Measurements from ENCODE around the gene EBF3. TPM values are rescaled to one million over a fixed set of nuclear protein-coding genes. Genes with fewer than 3 reads are reported as not detected.

The EBF3 gene
- polyA plus RNA-seq, 4 donors: 1.4 to 1.9 TPM; not detected in 2

DNA sequence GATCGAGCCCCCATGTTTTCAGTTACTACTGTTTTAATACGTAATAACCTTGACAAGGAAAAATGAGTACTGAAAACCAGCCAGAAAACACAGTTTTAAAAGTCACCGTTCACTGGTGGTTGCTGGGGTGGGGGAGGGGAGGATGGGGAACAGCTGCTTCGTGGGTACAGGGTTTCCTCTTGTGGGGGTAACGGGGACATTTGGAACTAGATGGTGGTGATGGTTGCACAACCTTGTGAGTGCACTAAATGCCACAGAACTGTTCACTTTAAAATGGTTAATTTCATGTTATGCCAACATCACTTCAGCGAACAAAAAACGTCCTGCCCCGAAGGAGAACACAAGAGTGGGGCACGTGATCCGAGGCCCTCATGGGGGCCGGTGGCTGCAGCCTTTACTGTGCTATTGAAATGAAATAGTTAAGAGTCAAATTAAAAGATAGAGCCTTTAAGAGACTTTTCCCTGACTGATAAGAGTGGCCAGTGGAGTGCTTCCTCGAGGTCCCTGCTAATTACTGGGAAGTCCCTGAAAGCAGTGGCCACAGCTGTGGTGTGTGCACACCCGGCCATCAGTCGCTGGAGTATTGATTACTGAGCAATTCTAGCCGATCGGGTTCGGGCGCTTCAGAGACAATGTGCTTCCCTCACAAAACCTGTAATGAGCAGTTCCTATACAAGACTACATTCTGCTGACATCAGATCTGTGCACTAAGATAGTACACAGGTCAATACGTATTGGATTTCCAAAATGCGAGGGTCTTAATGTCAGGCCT is 80.3 kb downstream of the EBF3 start:
- Histone ChIP-seq H3K4me1 (ENCODE audit: control insufficient read depth in 3 of 3, insufficient read depth in 2 of 3, low read depth in 1 of 3, low read length in 2 of 3) (no peaks in the 10 kb centered on the region), H3K4me3 (ENCODE audit: low read depth in 1 of 3, low read length in 3 of 3) (no peak overlapping the region), H3K36me3 (ENCODE audit: control insufficient read depth in 3 of 3, insufficient read depth in 2 of 3, low read depth in 1 of 3, low read length in 3 of 3) (no peaks in the 10 kb centered on the region), H3K9me3 (ENCODE audit: control insufficient read depth in 2 of 2, insufficient read depth in 1 of 2, low read depth in 1 of 2, low read length in 1 of 2) (no peaks in the 10 kb centered on the region), H3K27ac (ENCODE audit: low read depth in 1 of 3, low read length in 2 of 3) (no peak overlapping the region), H3K27me3 (ENCODE audit: control insufficient read depth in 3 of 3, insufficient read depth in 3 of 3, low read length in 3 of 3) (peaks cover 0 to 24% (median 2%) of the 10 kb centered on the region in 3 donors)
- FAIRE-seq: no peak
- WGBS, 3 donors: 27 to 50% (median 37%) methylated on average over 20 of the region's 20 CpGs
- no peak for DNase-seq

DNA sequence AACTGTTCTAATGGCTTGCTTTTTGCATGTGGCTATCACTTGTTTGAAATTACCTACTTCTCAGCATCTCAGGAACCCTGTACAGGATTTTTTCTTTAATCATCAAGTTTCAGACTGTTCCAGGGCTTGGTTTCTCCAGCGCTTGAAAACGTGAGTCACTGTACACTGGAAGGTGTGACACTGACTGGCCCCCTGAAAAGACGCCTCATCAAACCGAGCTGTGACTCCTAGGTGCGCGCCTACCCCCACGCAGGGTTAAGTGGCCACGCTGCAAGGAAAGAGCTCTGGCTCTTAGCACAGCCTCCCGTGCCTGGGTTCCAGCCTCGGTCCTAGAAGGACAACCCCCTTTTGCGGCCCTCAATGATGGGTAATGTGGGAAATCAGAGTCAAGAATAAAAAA is 81.0 kb downstream of the EBF3 start:
- WGBS, 3 donors: 72 to 83% (median 81%) methylated on average over 11 of the region's 11 CpGs

DNA sequence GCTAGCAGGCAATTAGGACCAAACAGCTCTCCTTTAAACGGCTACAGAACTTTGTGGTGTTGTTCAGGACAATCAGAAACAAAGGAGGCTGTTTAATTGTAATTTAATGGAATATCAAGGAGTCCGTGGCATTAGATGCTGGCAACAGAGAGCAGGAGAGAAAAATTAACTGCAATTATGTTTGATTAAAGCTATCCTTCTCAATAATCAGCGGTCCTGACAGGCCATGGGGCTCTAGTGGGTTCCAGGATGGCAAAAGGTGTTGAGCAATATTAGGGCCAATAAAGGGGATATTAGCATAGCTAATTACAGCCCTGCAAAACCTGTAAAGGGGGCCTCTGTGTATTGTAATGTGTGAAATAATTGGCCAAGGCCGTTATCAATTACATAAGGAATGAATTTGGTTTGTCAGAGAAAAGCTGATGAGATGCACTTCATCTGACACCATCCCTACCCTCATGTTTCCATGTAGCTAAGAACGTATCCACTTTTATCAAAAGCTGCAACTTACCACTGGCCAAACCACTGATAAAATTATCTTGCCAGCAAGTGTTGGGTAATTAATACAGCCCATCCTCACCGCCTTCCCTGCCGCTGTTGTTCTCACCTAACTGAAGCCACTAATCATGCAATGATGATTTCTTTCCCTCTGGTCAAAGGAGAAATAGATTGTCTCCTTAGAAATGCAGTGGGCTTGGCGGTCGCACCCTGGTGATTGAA is 81.6 kb downstream of the EBF3 start:
- WGBS, 3 donors: 38 to 71% (median 51%) methylated on average over 9 of the region's 9 CpGs
- Histone ChIP-seq H3K36me3 (ENCODE audit: control insufficient read depth in 3 of 3, insufficient read depth in 2 of 3, low read depth in 1 of 3, low read length in 3 of 3) (no peaks in the 10 kb centered on the region), H3K27me3 (ENCODE audit: control insufficient read depth in 3 of 3, insufficient read depth in 3 of 3, low read length in 3 of 3) (peaks cover 0 to 24% (median 2%) of the 10 kb centered on the region in 3 donors), H3K4me1 (ENCODE audit: control insufficient read depth in 3 of 3, insufficient read depth in 2 of 3, low read depth in 1 of 3, low read length in 2 of 3) (no peaks in the 10 kb centered on the region), H3K4me3 (ENCODE audit: low read depth in 1 of 3, low read length in 3 of 3) (no peak overlapping the region), H3K27ac (ENCODE audit: low read depth in 1 of 3, low read length in 2 of 3) (no peak overlapping the region), H3K9me3 (ENCODE audit: control insufficient read depth in 2 of 2, insufficient read depth in 1 of 2, low read depth in 1 of 2, low read length in 1 of 2) (no peaks in the 10 kb centered on the region)
- no peak for DNase-seq
- no peak for FAIRE-seq

More for the DNA sequence above, 81.0 kb downstream of the EBF3 start:
- H3K27ac ChIP-seq (ENCODE audit: low read depth in 1 of 3, low read length in 2 of 3): no peak overlapping the region
- H3K4me3 ChIP-seq (ENCODE audit: low read depth in 1 of 3, low read length in 3 of 3): no peak overlapping the region
- no peak for DNase-seq
- no peaks in the 10 kb centered on the region for H3K36me3 ChIP-seq (ENCODE audit: control insufficient read depth in 3 of 3, insufficient read depth in 2 of 3, low read depth in 1 of 3, low read length in 3 of 3)
- no peaks in the 10 kb centered on the region for H3K4me1 ChIP-seq (ENCODE audit: control insufficient read depth in 3 of 3, insufficient read depth in 2 of 3, low read depth in 1 of 3, low read length in 2 of 3)
- H3K9me3 ChIP-seq (ENCODE audit: control insufficient read depth in 2 of 2, insufficient read depth in 1 of 2, low read depth in 1 of 2, low read length in 1 of 2): no peaks in the 10 kb centered on the region
- FAIRE-seq: no peak
- peaks cover 0 to 24% (median 2%) of the 10 kb centered on the region in 3 donors for H3K27me3 ChIP-seq (ENCODE audit: control insufficient read depth in 3 of 3, insufficient read depth in 3 of 3, low read length in 3 of 3)

DNA sequence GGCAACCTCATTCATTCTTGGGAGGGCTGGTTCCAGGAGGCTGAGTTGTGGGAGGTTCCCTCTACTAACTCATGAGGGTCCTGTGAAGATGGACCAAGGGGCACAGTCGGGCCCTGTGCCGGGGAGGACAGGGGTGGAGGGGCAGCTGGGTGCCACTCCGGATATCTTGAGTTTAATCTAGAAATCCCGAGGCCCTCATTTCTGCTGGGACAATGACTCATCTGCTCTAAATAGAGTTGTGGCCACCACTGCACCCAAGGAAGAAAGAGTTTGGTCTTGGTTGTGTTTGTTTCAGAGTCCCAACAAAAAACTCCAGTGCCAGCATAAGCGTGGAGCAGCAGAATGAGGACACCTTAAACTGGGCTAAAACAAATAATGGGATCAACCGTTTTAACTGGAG is 82.4 kb downstream of the EBF3 start:
- Histone ChIP-seq H3K36me3 (ENCODE audit: control insufficient read depth in 3 of 3, insufficient read depth in 2 of 3, low read depth in 1 of 3, low read length in 3 of 3) (no peaks in the 10 kb centered on the region), H3K27me3 (ENCODE audit: control insufficient read depth in 3 of 3, insufficient read depth in 3 of 3, low read length in 3 of 3) (peaks cover 0 to 22% (median under 1%) of the 10 kb centered on the region in 3 donors), H3K4me3 (ENCODE audit: low read depth in 1 of 3, low read length in 3 of 3) (no peak overlapping the region), H3K4me1 (ENCODE audit: control insufficient read depth in 3 of 3, insufficient read depth in 2 of 3, low read depth in 1 of 3, low read length in 2 of 3) (no peaks in the 10 kb centered on the region), H3K27ac (ENCODE audit: low read depth in 1 of 3, low read length in 2 of 3) (no peak overlapping the region), H3K9me3 (ENCODE audit: control insufficient read depth in 2 of 2, insufficient read depth in 1 of 2, low read depth in 1 of 2, low read length in 1 of 2) (no peaks in the 10 kb centered on the region)
- FAIRE-seq: no peak
- DNase-seq: no peak
- WGBS, 3 donors: 60 to 73% (median 66%) methylated on average over 6 of the region's 6 CpGs

DNA sequence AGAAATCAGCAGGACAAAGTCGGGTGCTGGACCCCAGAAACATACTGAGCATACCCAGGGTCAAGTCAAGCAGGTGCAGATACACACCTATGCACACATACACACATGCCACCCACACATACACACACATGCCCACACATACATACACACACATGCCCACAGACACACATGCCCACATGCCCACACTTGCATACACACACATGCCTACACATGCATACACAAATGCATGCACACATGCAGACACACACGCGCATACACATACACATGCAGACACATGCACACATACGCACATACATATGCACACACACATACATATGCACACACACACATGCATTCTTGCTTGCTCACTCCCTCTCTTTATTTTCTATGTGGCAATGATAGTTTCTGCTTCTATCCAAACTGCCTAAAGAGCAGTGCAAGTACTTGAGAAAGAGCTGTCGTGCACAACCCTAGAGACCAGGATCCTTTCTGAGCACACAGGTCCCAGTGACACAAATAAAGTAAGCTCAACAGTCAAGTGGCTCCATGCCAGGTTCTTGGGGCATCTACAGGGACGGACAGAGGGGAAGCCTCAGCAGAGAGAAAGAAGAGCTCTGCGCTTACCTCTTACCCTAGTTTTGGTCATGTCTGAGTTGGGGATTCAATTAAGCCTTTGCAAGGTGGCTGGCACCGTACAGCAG is 83.7 kb downstream of the EBF3 start:
- H3K9me3 ChIP-seq (ENCODE audit: control insufficient read depth in 2 of 2, insufficient read depth in 1 of 2, low read depth in 1 of 2, low read length in 1 of 2): no peaks in the 10 kb centered on the region
- no peak overlapping the region for H3K27ac ChIP-seq (ENCODE audit: low read depth in 1 of 3, low read length in 2 of 3)
- H3K36me3 ChIP-seq (ENCODE audit: control insufficient read depth in 3 of 3, insufficient read depth in 2 of 3, low read depth in 1 of 3, low read length in 3 of 3): no peaks in the 10 kb centered on the region
- DNase-seq (no peak), FAIRE-seq (no peak)
- no peak overlapping the region for H3K4me3 ChIP-seq (ENCODE audit: low read depth in 1 of 3, low read length in 3 of 3)
- H3K4me1 ChIP-seq (ENCODE audit: control insufficient read depth in 3 of 3, insufficient read depth in 2 of 3, low read depth in 1 of 3, low read length in 2 of 3): no peaks in the 10 kb centered on the region
- WGBS, 3 donors: 69 to 84% (median 73%) methylated on average over 8 of the region's 8 CpGs
- H3K27me3 ChIP-seq (ENCODE audit: control insufficient read depth in 3 of 3, insufficient read depth in 3 of 3, low read length in 3 of 3): peaks cover 0 to 17% (median 0%) of the 10 kb centered on the region in 3 donors

DNA sequence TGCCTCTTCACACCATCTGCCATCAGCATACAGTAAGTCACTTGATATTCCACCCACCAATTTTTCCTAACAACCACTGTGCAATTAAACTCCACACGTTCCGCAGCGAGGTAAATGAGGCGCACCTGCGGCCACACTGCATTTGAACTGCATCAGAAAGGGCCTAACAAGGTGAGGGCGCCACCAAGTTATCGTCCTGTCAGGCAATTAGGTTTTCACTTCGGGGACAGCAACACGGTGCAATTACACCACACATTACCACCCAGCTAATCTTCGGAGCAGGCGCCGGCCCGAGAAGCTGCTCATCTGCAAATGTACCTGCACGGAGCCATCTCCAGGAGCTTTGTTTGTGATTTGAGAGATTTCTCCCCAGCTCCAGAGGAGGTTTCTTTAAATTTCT is 84.4 kb downstream of the EBF3 start:
- H3K4me3 ChIP-seq (ENCODE audit: low read depth in 1 of 3, low read length in 3 of 3): no peak overlapping the region
- peaks cover 0 to 10% (median 0%) of the 10 kb centered on the region in 3 donors for H3K27me3 ChIP-seq (ENCODE audit: control insufficient read depth in 3 of 3, insufficient read depth in 3 of 3, low read length in 3 of 3)
- no peak for FAIRE-seq
- DNase-seq: no peak
- no peaks in the 10 kb centered on the region for H3K4me1 ChIP-seq (ENCODE audit: control insufficient read depth in 3 of 3, insufficient read depth in 2 of 3, low read depth in 1 of 3, low read length in 2 of 3)
- 77 to 84% (median 82%) methylated on average over 14 of the region's 14 CpGs for WGBS, 3 donors
- no peaks in the 10 kb centered on the region for H3K9me3 ChIP-seq (ENCODE audit: control insufficient read depth in 2 of 2, insufficient read depth in 1 of 2, low read depth in 1 of 2, low read length in 1 of 2)
- H3K27ac ChIP-seq (ENCODE audit: low read depth in 1 of 3, low read length in 2 of 3): no peak overlapping the region
- H3K36me3 ChIP-seq (ENCODE audit: control insufficient read depth in 3 of 3, insufficient read depth in 2 of 3, low read depth in 1 of 3, low read length in 3 of 3): no peaks in the 10 kb centered on the region

DNA sequence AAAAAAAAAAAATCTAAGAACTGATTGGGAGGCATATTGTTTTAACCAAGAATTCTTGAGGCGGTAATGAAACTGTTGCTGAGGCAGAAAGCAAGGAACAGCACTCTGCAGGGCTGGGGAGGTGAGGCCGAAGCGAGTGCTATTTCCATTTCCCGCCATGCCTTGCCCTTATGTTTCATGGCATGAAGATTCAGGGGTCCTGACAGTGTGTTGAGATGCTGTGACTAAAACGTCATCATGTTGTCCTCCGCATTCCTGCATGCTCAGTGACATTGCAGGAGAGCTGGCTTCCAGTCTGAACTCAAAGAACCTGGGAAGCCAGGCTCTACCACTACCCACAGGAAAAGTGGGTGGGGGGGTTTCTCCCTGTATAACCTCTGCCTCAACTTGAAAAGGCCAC is 85.2 kb downstream of the EBF3 start:
- Histone ChIP-seq H3K4me1 (ENCODE audit: control insufficient read depth in 3 of 3, insufficient read depth in 2 of 3, low read depth in 1 of 3, low read length in 2 of 3) (no peaks in the 10 kb centered on the region), H3K36me3 (ENCODE audit: control insufficient read depth in 3 of 3, insufficient read depth in 2 of 3, low read depth in 1 of 3, low read length in 3 of 3) (no peaks in the 10 kb centered on the region), H3K27me3 (ENCODE audit: control insufficient read depth in 3 of 3, insufficient read depth in 3 of 3, low read length in 3 of 3) (peaks cover 0 to 9% (median 0%) of the 10 kb centered on the region in 3 donors), H3K9me3 (ENCODE audit: control insufficient read depth in 2 of 2, insufficient read depth in 1 of 2, low read depth in 1 of 2, low read length in 1 of 2) (no peaks in the 10 kb centered on the region), H3K27ac (ENCODE audit: low read depth in 1 of 3, low read length in 2 of 3) (no peak overlapping the region), H3K4me3 (ENCODE audit: low read depth in 1 of 3, low read length in 3 of 3) (no peak overlapping the region)
- no peak for DNase-seq
- no peak for FAIRE-seq
- 87 to 91% (median 89%) methylated on average over 6 of the region's 6 CpGs for whole genome bisulfite sequencing, 3 donors

DNA sequence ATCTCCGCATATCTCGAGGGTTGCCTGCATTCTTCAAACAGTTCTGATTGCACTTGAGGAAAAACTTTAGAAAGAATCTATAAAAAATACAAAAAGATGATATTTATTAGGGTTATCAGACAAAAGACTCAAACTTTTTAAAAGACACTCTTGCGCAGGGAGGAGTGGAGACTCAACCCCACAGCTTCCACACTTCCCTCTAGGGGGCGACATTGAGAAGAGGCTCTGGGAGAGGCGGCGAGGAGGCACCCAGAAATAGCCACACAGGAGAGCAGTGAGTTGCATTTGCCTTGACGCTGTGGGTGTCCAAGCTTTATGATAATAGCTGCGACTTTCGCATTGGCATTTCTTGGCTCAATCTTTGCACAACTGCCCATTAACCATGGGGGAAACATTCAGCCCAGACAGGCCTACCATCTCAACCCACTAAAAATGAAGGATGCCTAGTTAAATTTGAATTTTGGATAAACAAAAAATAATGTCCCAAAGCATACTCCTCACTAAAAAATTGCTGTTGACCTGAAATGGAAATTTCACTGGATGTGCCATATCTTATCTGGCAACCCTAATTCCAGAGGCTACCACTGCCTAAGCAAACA is 86.2 kb downstream of the EBF3 start:
- Histone ChIP-seq H3K36me3 (ENCODE audit: control insufficient read depth in 3 of 3, insufficient read depth in 2 of 3, low read depth in 1 of 3, low read length in 3 of 3) (no peaks in the 10 kb centered on the region), H3K4me3 (ENCODE audit: low read depth in 1 of 3, low read length in 3 of 3) (no peak overlapping the region), H3K27me3 (ENCODE audit: control insufficient read depth in 3 of 3, insufficient read depth in 3 of 3, low read length in 3 of 3) (peaks cover 0 to 8% (median 0%) of the 10 kb centered on the region in 3 donors), H3K9me3 (ENCODE audit: control insufficient read depth in 2 of 2, insufficient read depth in 1 of 2, low read depth in 1 of 2, low read length in 1 of 2) (no peaks in the 10 kb centered on the region), H3K27ac (ENCODE audit: low read depth in 1 of 3, low read length in 2 of 3) (no peak overlapping the region), H3K4me1 (ENCODE audit: control insufficient read depth in 3 of 3, insufficient read depth in 2 of 3, low read depth in 1 of 3, low read length in 2 of 3) (no peaks in the 10 kb centered on the region)
- peak in 1 of 2 donors; percentile 43 for DNase-seq
- no peak for FAIRE-seq
- 53 to 69% (median 62%) methylated on average over 9 of the region's 9 CpGs for WGBS, 3 donors
